Measurements from ENCODE around the gene VPS26A. TPM values are rescaled to one million over a fixed set of nuclear protein-coding genes. Genes with fewer than 3 reads are reported as not detected.

Gene VPS26A
- total and polyA plus RNA-seq, 2 experiments from 2014 or later: 29.0 to 41.6 TPM

- no peak overlapping the region for H3K4me2 ChIP-seq
- H2AFZ ChIP-seq: no peak overlapping the region
- no peak overlapping the region for H3K4me3 ChIP-seq
- no peaks in the 10 kb centered on the region for H3K9me2 ChIP-seq (ENCODE audit: insufficient read depth)
- no peak overlapping the region for H3K4me3 Mint-ChIP-seq
- no peaks in the 10 kb centered on the region for H3K27me3 ChIP-seq (ENCODE audit: insufficient read depth)
- H3K4me1 ChIP-seq (ENCODE audit: insufficient read depth): no peaks in the 10 kb centered on the region
- no peaks in the 10 kb centered on the region for H3K9me3 Mint-ChIP-seq
- peaks cover 64% of the 10 kb centered on the region for H3K79me2 ChIP-seq (replicated peaks; ENCODE audit: insufficient read depth)
- no peaks in the 10 kb centered on the region for H3K36me3 Mint-ChIP-seq (ENCODE audit: low read depth)
- no peak overlapping the region for H3K27ac ChIP-seq (ENCODE audit: low read depth)
- ATAC-seq (no peak), DNase-seq (ENCODE audit: low spot score) (no peak)
- TF ChIP-seq NANOG (IDR thresholded peaks at IDR 0.05; ENCODE audit: borderline replicate concordance): no peak
- no peak for TF ChIP-seq ETS1 (IDR thresholded peaks at IDR 0.05)
- TF ChIP-seq ZNF331 (CRISPR knock-in tag; IDR thresholded peaks at IDR 0.05; ENCODE audit: low read depth): no peak
- TF ChIP-seq EZH2 (IDR thresholded peaks at IDR 0.05; ENCODE audit: low read depth, unreplicated experiment): no peak
- no peak for TF ChIP-seq EZH2phosphoT487 (IDR thresholded peaks at IDR 0.05; ENCODE audit: unreplicated experiment)
- no peak for TF ChIP-seq CTCF (conservative IDR thresholded peaks at IDR 0.05; ENCODE audit: low read depth in 2 of 2)
- TF ChIP-seq ZNF114 (CRISPR knock-in tag; IDR thresholded peaks at IDR 0.05): no peak
- TF ChIP-seq POLR2AphosphoS5 (IDR thresholded peaks at IDR 0.05; ENCODE audit: low read depth): no peak
- no peak for TF ChIP-seq STAT1 (IDR thresholded peaks at IDR 0.05; ENCODE audit: unreplicated experiment)
- no peak for TF ChIP-seq CREB1 (CRISPR knock-in tag; IDR thresholded peaks at IDR 0.05; ENCODE audit: low read depth)
- TF ChIP-seq JUNB (IDR thresholded peaks at IDR 0.05; ENCODE audit: unreplicated experiment): no peak
- no peak for TF ChIP-seq REST (IDR thresholded peaks at IDR 0.05; ENCODE audit: unreplicated experiment)
- TF ChIP-seq ZNF462 (CRISPR knock-in tag; IDR thresholded peaks at IDR 0.05): no peak
- H3F3A ChIP-seq (replicated peaks; ENCODE audit: low read depth): no peaks in the 10 kb centered on the region
- H3K27ac Mint-ChIP-seq: no peak overlapping the region
- no peaks in the 10 kb centered on the region for H3K27me3 Mint-ChIP-seq (ENCODE audit: insufficient read depth, low read depth, poor library complexity)
- H3K4me1 Mint-ChIP-seq: no peaks in the 10 kb centered on the region
- peaks cover 15% of the 10 kb centered on the region for H4K20me1 ChIP-seq (replicated peaks; ENCODE audit: insufficient read depth)
- no peaks in the 10 kb centered on the region for H3K36me3 ChIP-seq (ENCODE audit: insufficient read depth)
Measured at GRCh38 chr10:69146759-69147158, 22.8 kb downstream of the VPS26A start.

Measured in GM23338 (cell line).